ENCODE measurements around the gene ISL2. TPM values are rescaled to one million over a fixed set of nuclear protein-coding genes. Genes with fewer than 3 reads are reported as not detected.

The ISL2 gene
- total and polyA plus RNA-seq, 2 of the 13 experiments (the other 11 are each of a cell fraction or from before 2014, with no cell fraction given) = 4.3 to 5.1 TPM

- TF ChIP-seq IRX3 (CRISPR knock-in tag; IDR thresholded peaks at IDR 0.05; ENCODE audit: borderline replicate concordance, low read depth) (peak; percentile 84; the same call in 1 of the 2 replicates), ZNF674 (CRISPR knock-in tag; IDR thresholded peaks at IDR 0.05; ENCODE audit: low read depth) (no peak), CCDC6 (CRISPR knock-in tag; IDR thresholded peaks at IDR 0.05) (0 out of 2 replicates have a peak, but pooled peaks have one; percentile 38), POLR2AphosphoS5 (IDR thresholded peaks at IDR 0.05; ENCODE audit: low read depth, low read length) (no peak), BHLHE40 (IDR thresholded peaks at IDR 0.05; ENCODE audit: low read length) (peak; percentile 62), ZNF124 (CRISPR knock-in tag; IDR thresholded peaks at IDR 0.05) (peak; percentile 62; the same call in 1 of the 2 replicates), ZNF350 (CRISPR knock-in tag; IDR thresholded peaks at IDR 0.05; ENCODE audit: borderline replicate concordance, low read depth) (no peak), MBD4 (IDR thresholded peaks at IDR 0.05; ENCODE audit: borderline replicate concordance, low read length) (no peak), SATB2 (CRISPR knock-in tag; IDR thresholded peaks at IDR 0.05) (peak; percentile 89; the same call in 1 of the 2 replicates), STAT5B (CRISPR knock-in tag; IDR thresholded peaks at IDR 0.05) (no peak), ZNF816 (CRISPR knock-in tag; IDR thresholded peaks at IDR 0.05; ENCODE audit: borderline replicate concordance) (0 out of 2 replicates have a peak, but pooled peaks have one; percentile 47), KMT2B (CRISPR knock-in tag; IDR thresholded peaks at IDR 0.05) (no peak), ZNF34 (CRISPR knock-in tag; IDR thresholded peaks at IDR 0.05; ENCODE audit: borderline replicate concordance) (no peak), ZNF446 (CRISPR knock-in tag; IDR thresholded peaks at IDR 0.05) (peak; percentile 95), DZIP1 (CRISPR knock-in tag; IDR thresholded peaks at IDR 0.05) (0 out of 2 replicates have a peak, but pooled peaks have one; percentile 49), FLYWCH1 (CRISPR knock-in tag; IDR thresholded peaks at IDR 0.05) (peak; percentile 73; the same call in 1 of the 2 replicates), ZNF547 (CRISPR knock-in tag; IDR thresholded peaks at IDR 0.05) (peak; percentile 91), HMGXB4 (CRISPR knock-in tag; IDR thresholded peaks at IDR 0.05; ENCODE audit: borderline replicate concordance in 1 of 2, low read depth in 1 of 2) (0 out of 4 replicates have a peak, but pooled peaks of 1 of the 2 experiments have one; percentile 29), ZNF784 (CRISPR knock-in tag; IDR thresholded peaks at IDR 0.05; ENCODE audit: borderline replicate concordance) (0 out of 2 replicates have a peak, but pooled peaks have one; percentile 74)
These were observed 1.3 kb downstream of the ISL2 start (continued) for GRCh38 chr15:76337696-76338485.
